ENCODE results near the gene BRSK2. TPM values are rescaled to one million over a fixed set of nuclear protein-coding genes. Genes with fewer than 3 reads are reported as not detected.
A peak's percentile ranks its signal among the peaks of the same experiment; 100 is the strongest.

Gene BRSK2
- total RNA-seq, 1 experiment from 2014 or later, result 32.2 TPM

- Histone ChIP-seq H3K9me3 (ENCODE audit: control insufficient read depth, insufficient read depth, low read depth, low read length) (no peaks in the 10 kb centered on the region), H3K4me3 (ENCODE audit: low read depth in 2 of 2, low read length in 2 of 2) (no peak overlapping the region), H3K36me3 (ENCODE audit: control insufficient read depth, insufficient read depth, low read length) (no peaks in the 10 kb centered on the region), H3K4me1 (ENCODE audit: control insufficient read depth, insufficient read depth, low read length) (peaks cover 27% of the 10 kb centered on the region), H3K27me3 (ENCODE audit: control insufficient read depth, insufficient read depth, low read length) (no peaks in the 10 kb centered on the region), H3K27ac (ENCODE audit: low read length) (no peak overlapping the region)
- ChIA-PET CTCF (no interaction called here), POLR2A (no interaction called here)
- DNase-seq (ENCODE audit: low read depth, low spot score) (no peak), ATAC-seq (no peak)
- intact Hi-C loops (cut with micrococcal nuclease; ENCODE audit: unreplicated experiment), result no loop called here
- in situ Hi-C loops (cut with HindIII; ENCODE audit: low pct_unique_long_range_greater_than_20kb, low sequenced_read_pairs), result no loop called here
- BruUV-seq (replicated peaks), result TSS peak; percentile 40
- TF ChIP-seq SIN3A (IDR thresholded peaks at IDR 0.05; ENCODE audit: borderline replicate concordance, insufficient read depth, low read depth, low read length) (no peak), REST (IDR thresholded peaks at IDR 0.05; ENCODE audit: insufficient read depth in 1 of 2, low read depth in 2 of 2, low read length in 1 of 2) (no peak), POLR2AphosphoS5 (IDR thresholded peaks at IDR 0.05; ENCODE audit: low read depth, low read length) (no peak), TCF7L2 (IDR thresholded peaks at IDR 0.05; ENCODE audit: low read depth, low read length) (no peak)
Observed at GRCh38 chr11:1484695-1485503, 95.2 kb downstream of the BRSK2 start.

- DNase-seq (ENCODE audit: low read depth, low spot score) (no peak), ATAC-seq (no peak)
- intact Hi-C loops (cut with micrococcal nuclease; ENCODE audit: unreplicated experiment), result no loop called here
- BruUV-seq (replicated peaks), result no TSS peak
- ChIA-PET POLR2A (no interaction called here), CTCF (interaction anchor here (0.6 kb wide), 1 partner anchor 182 kb away, joined by 12 read pairs; no protein-coding TSS in a partner anchor)
- Histone ChIP-seq H3K4me1 (ENCODE audit: control insufficient read depth, insufficient read depth, low read length) (peaks cover 27% of the 10 kb centered on the region), H3K9me3 (ENCODE audit: control insufficient read depth, insufficient read depth, low read depth, low read length) (no peaks in the 10 kb centered on the region), H3K27me3 (ENCODE audit: control insufficient read depth, insufficient read depth, low read length) (no peaks in the 10 kb centered on the region), H3K36me3 (ENCODE audit: control insufficient read depth, insufficient read depth, low read length) (no peaks in the 10 kb centered on the region), H3K27ac (ENCODE audit: low read length) (no peak overlapping the region), H3K4me3 (ENCODE audit: low read depth in 2 of 2, low read length in 2 of 2) (no peak overlapping the region)
- in situ Hi-C loops (cut with HindIII; ENCODE audit: low pct_unique_long_range_greater_than_20kb, low sequenced_read_pairs), result no loop called here
- no peak for TF ChIP-seq SIN3A (IDR thresholded peaks at IDR 0.05; ENCODE audit: borderline replicate concordance, insufficient read depth, low read depth, low read length)
Observed at GRCh38 chr11:1485504-1485885, 95.8 kb downstream of the BRSK2 start.

GRCh38 chr11:1486054-1486825 lies 96.5 kb downstream of the BRSK2 start, which contains the start of gene MOB2:
TSS of gene MOB2 (minus strand) at chr11:1486779. CDS start at chr11:1486556, 223 bp downstream.
- Histone ChIP-seq H3K27ac (ENCODE audit: low read length) (no peak within 1 kb of the TSS), H3K9me3 (ENCODE audit: control insufficient read depth, insufficient read depth, low read depth, low read length) (no peaks in the 10 kb centered on the region), H3K4me3 (ENCODE audit: low read depth in 2 of 2, low read length in 2 of 2) (no peak within 1 kb of the TSS), H3K4me1 (ENCODE audit: control insufficient read depth, insufficient read depth, low read length) (peaks cover 27% of the 10 kb centered on the region), H3K36me3 (ENCODE audit: control insufficient read depth, insufficient read depth, low read length) (no peaks in the 10 kb centered on the region), H3K27me3 (ENCODE audit: control insufficient read depth, insufficient read depth, low read length) (no peaks in the 10 kb centered on the region)
- in situ Hi-C loops (cut with HindIII; ENCODE audit: low pct_unique_long_range_greater_than_20kb, low sequenced_read_pairs) (no loop called here), intact Hi-C loops (cut with micrococcal nuclease; ENCODE audit: unreplicated experiment) (no loop called here)
- CTCF ChIA-PET, result interaction anchor here (0.6 kb wide), 1 partner anchor 183 kb away, joined by 12 read pairs; no protein-coding TSS in a partner anchor
- TF ChIP-seq REST (IDR thresholded peaks at IDR 0.05; ENCODE audit: insufficient read depth in 1 of 2, low read depth in 2 of 2, low read length in 1 of 2) (no peak), TCF7L2 (IDR thresholded peaks at IDR 0.05; ENCODE audit: low read depth, low read length) (no peak), SIN3A (IDR thresholded peaks at IDR 0.05; ENCODE audit: borderline replicate concordance, insufficient read depth, low read depth, low read length) (no peak), POLR2AphosphoS5 (IDR thresholded peaks at IDR 0.05; ENCODE audit: low read depth, low read length) (no peak), CTCF (IDR thresholded peaks at IDR 0.05) (no peak)
- no peak for DNase-seq (ENCODE audit: low read depth, low spot score)
- no TSS peak for BruUV-seq (replicated peaks)
- POLR2A ChIA-PET, result no interaction called here
- ATAC-seq, result peak; percentile 43; the same call in 1 of the 2 replicates
